ENCODE measurements around the gene ADISSP.

Gene ADISSP

DNA sequence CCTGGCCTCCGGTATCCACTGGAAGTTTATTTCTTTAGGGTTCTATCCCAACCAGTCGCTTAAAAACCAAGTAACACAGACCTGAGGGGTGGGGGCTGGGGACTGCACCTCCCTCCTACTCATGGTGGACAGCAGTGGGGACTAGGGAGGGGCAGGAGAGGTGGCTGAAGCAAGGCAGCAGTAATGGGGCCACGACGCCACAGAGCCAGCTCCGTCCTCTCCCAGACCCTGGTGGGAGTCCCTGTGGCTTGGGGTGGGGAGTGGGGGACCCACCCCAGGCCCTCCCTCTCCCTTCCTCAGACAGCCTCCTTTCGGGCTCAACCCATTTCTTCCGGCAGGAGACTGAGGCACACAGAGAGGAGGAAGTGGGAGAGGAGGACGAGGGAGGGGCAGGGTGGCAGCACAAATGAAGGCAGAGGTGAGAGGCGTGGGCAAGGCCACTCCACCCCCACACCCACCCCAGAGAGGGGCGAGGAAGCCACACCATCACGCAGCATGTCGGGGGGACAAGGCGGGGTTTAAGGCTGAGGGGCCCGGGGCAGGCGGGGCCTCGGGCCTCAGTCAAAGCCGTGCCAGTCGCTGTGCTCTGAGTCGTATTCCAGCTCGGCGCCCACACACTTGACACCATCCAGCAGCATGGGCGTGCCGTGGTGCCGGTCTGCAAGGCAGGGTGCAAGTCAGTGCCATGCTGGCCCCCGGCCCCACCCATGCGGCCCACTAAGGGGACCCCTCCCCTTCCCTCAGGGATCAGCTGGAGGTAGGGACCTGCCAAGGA is 13.9 kb downstream of the ADISSP start:
- Histone ChIP-seq H3K79me2 (ENCODE audit: insufficient read depth, low read length) (no peaks in the 10 kb centered on the region), H3K9me3 (ENCODE audit: insufficient read depth, low read length) (no peaks in the 10 kb centered on the region), H3K27me3 (ENCODE audit: low read length) (no peaks in the 10 kb centered on the region), H4K20me1 (ENCODE audit: low read depth, low read length) (no peaks in the 10 kb centered on the region; the same call in 1 of the 2 replicates), H2AFZ (ENCODE audit: low read depth, low read length, severe bottlenecking) (no peak overlapping the region), H3K4me3 (ENCODE audit: insufficient read depth, low read length, poor library complexity, severe bottlenecking) (no peak overlapping the region), H3K4me2 (ENCODE audit: low read depth, low read length, poor library complexity, severe bottlenecking) (no peak overlapping the region), H3K36me3 (ENCODE audit: low read length) (no peaks in the 10 kb centered on the region), H3K9me2 (replicated peaks; ENCODE audit: insufficient read depth, low read length) (no peaks in the 10 kb centered on the region), H3K27ac (ENCODE audit: low read depth, low read length) (no peak overlapping the region), H3F3A (ENCODE audit: insufficient read depth) (no peaks in the 10 kb centered on the region), H3K9ac (ENCODE audit: low read length) (no peak overlapping the region)
- no peak for TF ChIP-seq EZH2phosphoT487 (conservative IDR thresholded peaks at IDR 0.05; ENCODE audit: low read length)
- TF ChIP-seq, protein P1, sequence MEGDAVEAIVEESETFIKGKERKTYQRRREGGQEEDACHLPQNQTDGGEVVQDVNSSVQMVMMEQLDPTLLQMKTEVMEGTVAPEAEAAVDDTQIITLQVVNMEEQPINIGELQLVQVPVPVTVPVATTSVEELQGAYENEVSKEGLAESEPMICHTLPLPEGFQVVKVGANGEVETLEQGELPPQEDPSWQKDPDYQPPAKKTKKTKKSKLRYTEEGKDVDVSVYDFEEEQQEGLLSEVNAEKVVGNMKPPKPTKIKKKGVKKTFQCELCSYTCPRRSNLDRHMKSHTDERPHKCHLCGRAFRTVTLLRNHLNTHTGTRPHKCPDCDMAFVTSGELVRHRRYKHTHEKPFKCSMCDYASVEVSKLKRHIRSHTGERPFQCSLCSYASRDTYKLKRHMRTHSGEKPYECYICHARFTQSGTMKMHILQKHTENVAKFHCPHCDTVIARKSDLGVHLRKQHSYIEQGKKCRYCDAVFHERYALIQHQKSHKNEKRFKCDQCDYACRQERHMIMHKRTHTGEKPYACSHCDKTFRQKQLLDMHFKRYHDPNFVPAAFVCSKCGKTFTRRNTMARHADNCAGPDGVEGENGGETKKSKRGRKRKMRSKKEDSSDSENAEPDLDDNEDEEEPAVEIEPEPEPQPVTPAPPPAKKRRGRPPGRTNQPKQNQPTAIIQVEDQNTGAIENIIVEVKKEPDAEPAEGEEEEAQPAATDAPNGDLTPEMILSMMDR (IDR thresholded peaks at IDR 0.05; ENCODE audit: insufficient read depth, low read length, poor library complexity, severe bottlenecking) = no peak

GRCh38 chr20:3753098-3753497 is 14.5 kb downstream of the ADISSP start:
- H3K27ac ChIP-seq (ENCODE audit: low read depth, low read length) = no peak overlapping the region
- no peak overlapping the region for H3K4me3 ChIP-seq (ENCODE audit: insufficient read depth, low read length, poor library complexity, severe bottlenecking)
- H3K4me2 ChIP-seq (ENCODE audit: low read depth, low read length, poor library complexity, severe bottlenecking) = no peak overlapping the region
- no peaks in the 10 kb centered on the region for H3K9me2 ChIP-seq (replicated peaks; ENCODE audit: insufficient read depth, low read length)
- TF ChIP-seq EZH2phosphoT487 (conservative IDR thresholded peaks at IDR 0.05; ENCODE audit: low read length) = no peak
- TF ChIP-seq, protein P1 (IDR thresholded peaks at IDR 0.05; ENCODE audit: insufficient read depth, low read length, poor library complexity, severe bottlenecking) = peak; percentile 57
- no peaks in the 10 kb centered on the region for H3F3A ChIP-seq (ENCODE audit: insufficient read depth)
- no peaks in the 10 kb centered on the region for H3K27me3 ChIP-seq (ENCODE audit: low read length)
- H3K79me2 ChIP-seq (ENCODE audit: insufficient read depth, low read length) = no peaks in the 10 kb centered on the region
- H3K9me3 ChIP-seq (ENCODE audit: insufficient read depth, low read length) = no peaks in the 10 kb centered on the region
- H2AFZ ChIP-seq (ENCODE audit: low read depth, low read length, severe bottlenecking) = no peak overlapping the region
- no peaks in the 10 kb centered on the region; the same call in 1 of the 2 replicates for H4K20me1 ChIP-seq (ENCODE audit: low read depth, low read length)
- no peak overlapping the region for H3K9ac ChIP-seq (ENCODE audit: low read length)
- H3K36me3 ChIP-seq (ENCODE audit: low read length) = no peaks in the 10 kb centered on the region

GRCh38 chr20:3752386-3752759 is 15.2 kb downstream of the ADISSP start:
- Histone ChIP-seq H3K79me2 (ENCODE audit: insufficient read depth, low read length) (no peaks in the 10 kb centered on the region), H3K9me2 (replicated peaks; ENCODE audit: insufficient read depth, low read length) (no peaks in the 10 kb centered on the region), H3K4me2 (ENCODE audit: low read depth, low read length, poor library complexity, severe bottlenecking) (no peak overlapping the region), H3K27me3 (ENCODE audit: low read length) (no peaks in the 10 kb centered on the region), H4K20me1 (ENCODE audit: low read depth, low read length) (no peaks in the 10 kb centered on the region; the same call in 1 of the 2 replicates), H3K9me3 (ENCODE audit: insufficient read depth, low read length) (no peaks in the 10 kb centered on the region), H3K9ac (ENCODE audit: low read length) (no peak overlapping the region), H3K36me3 (ENCODE audit: low read length) (no peaks in the 10 kb centered on the region), H3F3A (ENCODE audit: insufficient read depth) (no peaks in the 10 kb centered on the region), H3K4me3 (ENCODE audit: insufficient read depth, low read length, poor library complexity, severe bottlenecking) (no peak overlapping the region), H2AFZ (ENCODE audit: low read depth, low read length, severe bottlenecking) (no peak overlapping the region), H3K27ac (ENCODE audit: low read depth, low read length) (no peak overlapping the region)
- no peak for TF ChIP-seq EZH2phosphoT487 (conservative IDR thresholded peaks at IDR 0.05; ENCODE audit: low read length)
- TF ChIP-seq, protein P1 (IDR thresholded peaks at IDR 0.05; ENCODE audit: insufficient read depth, low read length, poor library complexity, severe bottlenecking) = no peak

Measured in SU-DHL-6 (cell line).